NCI-H128 (cell line): ENCODE results near the gene MOXD1.
"Not testable (repeated sequence)": the region's sequence is repeated elsewhere in the genome, so short reads cannot be mapped to it uniquely, and the experiment has no call there.

Experiments used
- DNase-seq: peaks from one replicate; lab custom pipeline; 2025; ENCODE audit not compliant: unreplicated experiment; lab: John Stamatoyannopoulos, UW

Gene MOXD1

DNA sequence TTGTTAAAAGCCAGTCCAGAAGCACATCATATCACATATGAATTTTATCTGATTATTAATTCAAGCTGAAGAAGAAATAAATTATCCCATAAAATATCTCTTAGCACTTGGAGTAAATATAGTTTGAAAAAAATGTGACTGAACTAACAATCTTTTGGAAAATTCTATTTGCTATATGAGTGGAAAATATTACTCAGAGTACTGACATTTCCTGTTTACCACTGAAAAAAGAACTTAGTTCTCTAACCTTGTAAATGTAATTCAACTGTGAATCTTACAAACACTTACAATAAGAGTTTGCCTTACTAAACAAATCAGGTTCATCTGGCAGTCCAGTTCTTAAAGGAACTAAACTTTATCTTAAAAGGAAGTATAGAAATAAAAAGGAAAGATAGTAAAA lies 44.2 kb downstream of the MOXD1 start:
- DNase-seq: no peak

DNA sequence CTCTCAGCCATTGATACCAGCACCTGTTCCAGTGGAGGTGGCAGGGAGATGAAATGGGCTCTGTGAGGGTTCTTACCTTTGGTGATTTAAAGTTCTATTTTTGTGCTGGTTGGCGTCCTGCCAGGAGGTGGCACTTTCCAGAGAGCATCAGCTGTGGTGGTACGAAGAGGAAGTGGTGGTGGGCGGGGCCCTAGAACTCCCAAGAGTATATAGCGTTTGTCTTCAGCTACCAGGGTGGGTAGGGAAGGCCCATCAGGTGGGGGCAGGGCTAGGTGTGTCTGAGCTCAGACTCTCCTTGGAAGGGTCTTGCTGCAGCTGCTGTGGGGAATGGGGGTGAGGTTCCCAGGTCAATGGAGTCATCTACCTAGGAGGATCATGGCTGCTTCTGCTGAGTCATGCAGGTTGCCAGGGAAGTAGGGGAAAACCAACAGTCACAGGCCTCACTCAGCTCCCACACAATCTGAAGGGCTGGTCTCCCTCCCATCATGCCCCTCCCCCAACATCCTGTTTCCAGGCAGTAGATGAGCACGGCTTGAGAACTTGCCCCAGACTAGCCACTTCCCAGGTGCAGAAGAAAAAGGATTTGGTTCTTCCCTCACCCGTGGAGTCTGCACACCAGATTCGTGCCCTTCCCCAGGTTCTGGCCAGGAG lies 46.6 kb downstream of the MOXD1 start:
- no peak for DNase-seq

DNA sequence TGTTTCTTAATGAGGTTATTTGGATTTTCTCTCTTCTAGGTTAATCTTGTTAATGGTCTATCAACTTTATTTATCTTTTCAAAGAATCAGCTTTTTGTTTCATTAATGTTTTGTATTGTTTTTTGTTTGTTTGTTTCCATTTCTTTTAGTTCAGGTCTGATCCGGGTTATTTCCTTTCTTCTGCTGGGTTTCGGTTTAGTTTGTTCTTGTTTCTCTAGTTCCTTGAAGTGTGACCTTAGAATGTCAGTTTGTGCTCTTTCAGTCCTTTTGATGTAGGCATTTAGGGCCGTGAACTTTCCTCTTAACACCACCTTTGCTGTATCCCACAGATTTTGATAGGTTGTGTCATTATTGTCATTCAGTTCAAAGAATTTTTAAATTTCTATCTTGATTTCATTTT lies 49.3 kb downstream of the MOXD1 start:
- DNase-seq: not testable (repeated sequence)

DNA sequence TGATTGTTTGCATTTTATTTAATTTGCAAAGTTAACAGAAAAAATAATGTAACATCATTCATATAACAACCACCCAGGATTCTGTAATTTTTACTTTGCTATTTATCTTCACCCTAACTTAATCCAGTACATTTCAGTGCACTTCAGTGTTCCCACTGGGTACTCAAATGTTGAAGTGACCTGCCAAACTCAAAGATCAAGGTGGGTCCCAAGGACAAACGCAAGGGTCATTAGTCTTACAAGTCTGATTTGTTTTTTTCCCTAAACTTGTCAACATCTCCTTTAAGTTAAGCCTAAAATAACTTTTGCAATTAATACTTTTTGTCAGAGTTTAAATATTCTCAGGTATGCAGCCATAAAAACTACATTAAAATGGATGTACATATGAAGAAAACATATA lies 53.0 kb downstream of the MOXD1 start:
- DNase-seq: no peak

DNA sequence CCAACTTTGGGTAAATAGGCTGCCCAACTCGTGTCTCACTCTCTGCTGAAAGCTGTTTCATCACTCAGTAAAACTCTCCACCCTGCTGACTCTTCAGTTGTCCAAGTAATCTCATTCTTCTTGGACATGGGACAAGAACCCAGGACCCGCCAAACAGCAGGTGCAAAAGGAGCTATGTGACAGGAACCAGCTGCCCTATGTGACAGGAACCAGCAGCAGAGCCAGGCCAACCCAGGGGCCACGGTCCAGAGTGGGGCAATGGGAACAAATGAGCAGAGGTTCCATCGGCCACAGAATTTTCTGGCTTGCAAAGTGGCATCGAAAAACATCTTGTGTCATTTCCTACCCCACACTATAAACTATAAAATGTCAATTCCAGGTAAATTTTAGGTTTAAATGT lies 56.5 kb downstream of the MOXD1 start:
- no peak for DNase-seq

DNA sequence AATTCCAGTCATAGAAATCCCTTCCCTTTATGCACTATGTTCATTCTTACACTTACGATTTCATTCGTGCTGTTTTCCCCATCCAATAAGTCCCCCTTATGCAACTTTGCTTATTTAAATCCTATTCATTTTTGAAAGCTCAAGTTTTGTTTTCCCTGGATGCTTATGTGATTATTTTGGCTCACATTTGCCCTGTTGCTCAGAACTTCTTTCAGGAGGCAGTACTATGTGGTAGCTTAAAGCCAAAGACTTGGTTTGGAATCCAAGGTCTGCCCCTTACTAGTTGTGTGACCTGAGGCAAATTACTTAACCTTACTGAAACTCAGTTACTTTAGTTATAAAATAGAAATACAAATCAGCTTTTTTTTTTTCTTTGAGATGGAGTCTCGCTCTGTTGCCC lies 59.6 kb downstream of the MOXD1 start:
- DNase-seq: no peak

DNA sequence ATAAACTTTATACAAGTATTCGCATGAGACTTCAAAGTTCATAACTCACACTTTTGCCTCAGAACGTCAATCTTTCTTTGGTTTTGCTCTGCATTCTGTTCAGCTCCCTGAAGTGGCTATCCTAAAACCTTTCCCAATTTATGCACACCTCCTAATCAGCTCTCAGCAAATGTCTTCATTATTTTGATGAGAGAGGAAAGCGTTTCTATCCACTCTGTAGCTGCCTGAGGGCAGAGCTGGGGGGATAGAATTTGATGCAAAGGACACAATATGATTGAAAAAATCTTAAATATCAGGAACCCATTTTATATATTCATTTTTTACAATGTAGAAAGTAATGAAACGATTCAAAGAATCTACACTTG lies 66.8 kb downstream of the MOXD1 start:
- DNase-seq: no peak

DNA sequence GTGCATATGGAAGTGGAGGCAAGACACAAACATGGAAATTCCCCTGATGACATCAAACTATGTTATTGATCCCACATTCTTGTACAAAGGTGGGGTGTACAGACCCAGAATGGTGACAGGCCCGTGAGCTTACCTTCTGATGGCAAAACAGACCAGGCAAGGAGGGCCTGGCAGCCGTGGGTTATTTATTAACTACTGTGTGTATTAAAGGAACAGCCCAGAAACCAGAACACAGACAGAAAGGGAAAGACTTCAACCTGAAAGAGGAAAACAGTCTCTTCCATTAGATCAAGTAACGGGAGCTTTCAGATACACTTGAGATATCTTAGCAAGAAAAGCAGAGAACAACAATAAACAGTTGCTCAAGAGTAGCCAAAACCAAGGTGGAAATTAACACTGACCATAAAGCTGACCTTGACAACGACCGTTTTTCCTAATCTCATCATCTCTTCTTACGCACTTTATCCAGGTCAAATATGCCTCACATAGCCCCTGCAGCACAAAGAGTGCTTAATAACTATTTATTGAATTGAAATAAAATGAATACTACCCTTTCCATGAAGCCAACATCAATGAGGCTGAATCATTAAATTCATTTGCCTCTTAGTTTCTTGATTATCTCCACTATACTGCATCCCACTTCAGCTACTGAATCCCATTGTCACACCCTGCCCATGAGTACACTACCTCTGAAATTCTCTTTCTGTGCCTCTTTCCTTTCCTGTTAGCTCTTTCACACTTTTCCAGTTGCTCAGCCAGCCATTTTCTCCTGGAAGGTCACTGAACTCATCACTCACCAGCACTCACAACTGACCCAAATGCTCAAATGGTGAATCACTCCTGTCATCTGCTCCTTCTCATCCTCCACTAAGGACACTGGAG lies 67.4 kb downstream of the MOXD1 start:
- no peak for DNase-seq

DNA sequence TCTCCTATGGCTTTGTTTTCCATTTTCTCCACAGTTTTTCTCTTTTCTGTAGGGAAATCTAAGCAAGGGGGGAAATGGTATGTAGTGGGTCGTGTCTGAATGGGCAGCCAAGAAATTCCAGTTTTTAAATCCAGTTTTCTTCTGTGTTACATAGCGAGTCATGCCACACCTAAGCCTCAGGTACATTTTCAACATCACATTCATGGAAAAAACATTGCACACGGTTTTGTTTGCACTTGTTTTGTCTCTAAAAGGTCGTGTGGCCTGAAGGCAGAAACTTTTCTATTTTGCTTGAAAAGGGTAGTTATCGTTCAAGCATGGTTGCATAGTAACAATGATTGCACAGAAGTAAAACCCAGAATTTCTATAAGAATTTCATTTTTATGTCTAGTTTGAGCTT lies 70.5 kb downstream of the MOXD1 start:
- no peak for DNase-seq

DNA sequence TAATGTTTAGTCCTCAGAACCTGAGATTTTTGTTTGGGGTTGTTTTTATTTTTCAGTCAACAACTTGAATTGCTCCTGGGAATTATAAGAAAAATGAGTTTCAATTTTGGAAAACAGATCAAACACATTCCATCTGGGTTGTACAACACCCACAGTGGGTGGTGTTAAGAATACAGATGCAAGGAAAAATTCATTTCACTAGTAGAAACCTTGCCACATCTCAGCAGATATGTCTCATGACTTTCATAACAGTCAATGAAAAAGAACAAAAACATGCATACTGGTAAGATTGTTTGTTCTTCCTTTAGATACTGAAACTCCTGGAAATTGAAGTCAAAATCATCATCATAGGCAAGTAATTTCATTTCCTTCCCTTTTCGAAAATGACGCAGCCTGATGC lies 78.9 kb downstream of the MOXD1 start:
- no peak for DNase-seq

DNA sequence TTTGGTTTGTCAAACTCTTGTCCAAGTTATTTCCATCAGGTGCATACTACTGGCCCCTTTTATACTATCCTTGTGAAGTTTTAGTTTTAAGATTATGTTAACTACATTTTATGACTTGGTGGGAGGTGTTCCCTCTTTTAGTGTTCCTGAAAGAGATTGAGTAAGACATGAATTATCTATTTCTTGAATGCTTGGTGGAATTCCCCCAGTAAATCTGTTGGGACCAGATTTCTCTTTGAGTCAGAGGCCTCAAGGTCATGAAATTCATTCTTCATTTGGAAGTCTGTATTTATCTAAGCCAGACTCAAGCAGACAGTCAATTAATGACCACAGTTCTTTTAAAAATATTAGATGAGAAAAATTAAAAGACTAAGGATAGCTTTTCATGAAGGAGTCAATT lies 81.3 kb downstream of the MOXD1 start:
- no peak for DNase-seq

DNA sequence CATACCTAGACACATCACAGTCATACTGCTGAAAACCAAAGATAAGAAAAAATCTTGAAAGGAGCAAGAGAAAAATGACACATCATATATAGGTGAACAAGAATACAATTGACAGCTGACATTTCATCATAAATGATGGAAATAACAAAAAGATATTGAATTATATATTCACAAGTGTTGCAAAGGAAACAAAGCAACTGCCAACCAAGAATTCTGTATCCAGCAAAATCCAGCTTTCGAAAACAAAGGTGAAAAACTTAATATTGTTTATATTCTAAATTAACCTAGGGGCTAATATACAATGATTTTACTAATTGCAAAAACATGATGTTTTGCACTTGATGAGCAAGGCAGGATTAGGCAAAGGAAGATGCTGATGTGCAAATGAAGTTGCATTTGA lies 84.3 kb downstream of the MOXD1 start:
- no peak for DNase-seq

DNA sequence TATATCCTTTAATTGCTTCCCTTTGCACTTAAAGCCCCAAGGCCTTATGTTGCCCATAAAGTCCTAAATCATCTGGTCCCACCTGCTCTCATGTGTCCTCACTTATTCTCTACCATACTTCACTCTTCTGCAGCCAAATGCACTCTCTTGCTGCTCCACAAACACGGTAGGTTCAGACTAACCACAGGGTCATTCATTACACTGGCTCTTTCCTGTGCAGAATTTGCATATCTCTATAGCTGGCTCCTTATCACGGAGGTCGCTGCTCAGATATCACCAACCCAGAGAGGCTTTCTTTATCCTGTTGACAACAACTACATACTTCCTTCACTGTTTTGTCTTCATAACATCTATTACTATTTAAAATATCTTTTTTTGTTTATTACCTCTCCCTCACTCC lies 86.8 kb downstream of the MOXD1 start:
- no peak for DNase-seq

DNA sequence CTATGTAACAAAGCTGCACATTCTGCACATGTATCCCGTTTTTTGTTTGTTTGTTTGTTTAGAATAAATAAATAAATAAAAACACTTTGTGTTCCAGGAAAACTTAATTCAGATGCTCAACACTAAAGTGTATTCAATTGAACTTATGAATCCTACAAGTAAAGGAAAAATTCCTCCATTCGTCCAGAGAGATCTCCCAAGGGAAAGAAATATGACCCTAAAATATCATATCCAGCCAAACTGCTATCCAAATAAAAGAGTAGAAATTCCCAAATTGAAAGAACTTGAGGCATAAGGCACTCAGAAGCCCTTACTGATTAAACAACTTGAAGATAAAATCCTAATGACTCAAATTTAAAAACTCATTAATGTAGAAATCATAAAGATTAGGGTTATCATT lies 90.4 kb downstream of the MOXD1 start:
- no peak for DNase-seq

DNA sequence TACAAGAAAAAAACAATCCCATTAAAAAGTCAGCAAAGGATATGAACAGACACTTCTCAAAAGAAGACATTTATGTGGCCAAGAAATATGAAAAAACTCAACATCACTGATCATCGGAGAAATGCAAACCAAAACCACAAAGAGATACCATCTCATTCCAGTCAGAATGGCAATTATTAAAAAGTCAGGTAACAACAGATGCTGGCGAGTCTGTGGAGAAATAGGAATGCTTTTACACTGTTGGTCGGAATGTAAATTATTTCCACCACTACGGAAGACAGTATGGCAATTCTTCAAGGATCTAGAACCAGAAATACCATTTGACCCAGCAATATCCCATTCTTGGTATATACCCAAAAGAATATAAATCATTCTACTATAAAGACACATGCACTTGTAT lies 91.1 kb downstream of the MOXD1 start:
- DNase-seq: not testable (repeated sequence)

DNA sequence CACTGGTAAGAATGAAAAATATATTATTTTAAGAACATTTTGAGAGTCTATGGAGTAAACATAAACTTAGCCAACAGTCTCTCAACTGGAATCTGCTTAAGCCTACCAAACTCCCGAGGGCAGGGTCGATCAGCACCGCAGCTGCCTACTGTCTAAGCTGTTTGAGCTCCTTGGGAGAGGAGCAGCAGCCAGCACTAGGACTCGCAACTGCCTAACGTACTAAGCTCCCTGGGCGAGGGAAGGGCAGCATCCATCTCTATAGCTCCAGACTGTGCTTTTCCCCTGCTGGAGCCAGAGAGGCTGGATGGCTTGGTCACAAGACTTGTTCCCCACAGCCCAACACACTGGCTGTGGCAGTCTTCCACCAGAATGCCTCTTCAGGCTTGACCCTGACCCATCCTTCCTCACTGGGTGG lies 96.4 kb downstream of the MOXD1 start:
- DNase-seq: no peak

DNA sequence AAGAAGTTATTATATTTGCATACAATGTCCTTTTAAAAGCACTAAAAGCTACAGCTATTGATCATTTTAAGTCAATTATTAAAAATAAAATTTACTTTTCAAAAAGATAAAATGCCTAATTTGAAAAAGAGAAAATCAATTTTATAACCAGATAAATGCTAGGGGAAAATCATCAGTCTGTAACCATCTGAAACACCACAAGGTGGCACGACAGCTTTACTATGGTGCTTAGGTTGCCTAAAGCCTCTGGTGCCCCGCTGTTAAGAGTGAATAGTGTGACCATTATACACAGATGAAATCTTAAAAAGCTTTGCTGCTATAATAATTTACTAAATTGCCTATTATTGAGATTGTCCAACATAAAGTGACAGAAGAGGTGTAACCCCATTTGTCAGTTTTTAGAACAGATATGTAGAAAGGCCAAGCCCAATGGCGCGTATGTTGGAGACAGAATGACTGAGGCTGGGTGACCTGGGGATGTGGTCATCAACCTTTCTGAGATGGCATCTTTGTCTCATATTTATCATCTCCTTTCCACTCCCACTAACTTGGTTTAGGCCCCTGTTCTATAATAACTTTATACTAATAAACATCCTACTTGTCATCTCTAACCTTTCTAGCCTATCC lies 100.8 kb downstream of the MOXD1 start:
- DNase-seq: no peak

DNA sequence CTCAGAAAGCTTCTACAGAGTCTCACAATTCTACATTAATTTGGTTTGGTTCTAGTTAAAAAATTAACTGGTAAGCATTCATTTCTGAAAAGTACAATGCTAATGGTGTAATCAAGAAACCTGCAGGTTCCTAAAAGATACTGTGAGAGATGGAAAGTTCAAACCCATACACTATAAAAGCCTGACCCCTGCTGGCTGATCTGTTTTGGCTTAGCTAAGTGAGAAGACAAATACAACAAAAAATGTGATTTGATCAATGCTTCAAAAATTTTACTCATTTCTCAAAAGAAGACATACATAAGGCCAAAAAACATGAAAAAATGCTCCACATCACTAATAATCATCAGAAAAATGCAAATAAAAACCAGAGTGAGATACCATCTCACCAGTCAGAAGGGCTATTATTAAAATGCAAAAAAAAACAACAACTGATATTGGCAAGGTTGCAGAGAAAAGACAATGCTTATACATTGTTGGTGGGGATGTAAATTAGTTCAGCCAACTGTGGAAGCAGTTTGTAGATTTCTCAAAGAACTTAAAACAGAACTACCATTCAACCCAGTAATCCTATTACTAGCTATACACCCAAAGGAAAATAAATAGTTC lies 102.8 kb downstream of the MOXD1 start:
- DNase-seq: no peak

DNA sequence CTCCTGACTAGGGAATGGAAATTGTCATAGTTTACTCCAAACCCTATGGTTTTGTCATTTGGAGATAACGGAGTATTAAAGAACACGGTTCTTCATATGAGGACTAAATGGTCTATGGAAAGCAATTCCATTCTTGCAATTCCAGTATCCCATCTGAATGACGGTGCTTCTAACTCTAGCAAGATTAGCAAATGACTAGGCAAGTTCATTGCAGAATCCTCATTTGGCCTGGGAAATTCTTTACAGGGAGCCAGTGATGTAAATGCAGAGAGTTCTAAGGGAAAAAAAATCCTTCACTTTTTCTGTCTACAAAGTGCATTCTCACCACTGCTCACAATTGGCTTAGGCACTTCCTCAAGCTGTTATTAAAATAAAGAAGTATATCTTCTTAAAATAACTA lies 111.5 kb downstream of the MOXD1 start:
- DNase-seq: no peak

DNA sequence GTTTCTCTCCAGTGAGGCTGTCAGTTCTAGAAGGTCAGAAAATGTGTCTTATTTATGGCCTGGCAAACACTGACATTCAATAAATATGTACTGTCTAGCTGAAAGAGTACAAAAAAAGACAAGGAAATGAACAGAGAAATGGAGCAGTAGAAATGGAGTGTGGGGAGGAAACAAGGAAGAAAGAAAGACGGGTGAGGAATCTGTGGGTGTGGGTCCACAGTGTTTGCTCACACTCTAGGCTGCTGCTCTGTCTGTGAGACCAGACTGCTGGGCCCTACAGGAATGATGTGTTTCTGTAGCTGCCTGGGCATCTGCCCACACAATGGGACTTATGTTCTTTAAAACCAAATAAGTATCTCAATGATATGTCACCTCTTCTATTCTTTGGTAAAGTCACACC lies 114.2 kb downstream of the MOXD1 start:
- no peak for DNase-seq

DNA sequence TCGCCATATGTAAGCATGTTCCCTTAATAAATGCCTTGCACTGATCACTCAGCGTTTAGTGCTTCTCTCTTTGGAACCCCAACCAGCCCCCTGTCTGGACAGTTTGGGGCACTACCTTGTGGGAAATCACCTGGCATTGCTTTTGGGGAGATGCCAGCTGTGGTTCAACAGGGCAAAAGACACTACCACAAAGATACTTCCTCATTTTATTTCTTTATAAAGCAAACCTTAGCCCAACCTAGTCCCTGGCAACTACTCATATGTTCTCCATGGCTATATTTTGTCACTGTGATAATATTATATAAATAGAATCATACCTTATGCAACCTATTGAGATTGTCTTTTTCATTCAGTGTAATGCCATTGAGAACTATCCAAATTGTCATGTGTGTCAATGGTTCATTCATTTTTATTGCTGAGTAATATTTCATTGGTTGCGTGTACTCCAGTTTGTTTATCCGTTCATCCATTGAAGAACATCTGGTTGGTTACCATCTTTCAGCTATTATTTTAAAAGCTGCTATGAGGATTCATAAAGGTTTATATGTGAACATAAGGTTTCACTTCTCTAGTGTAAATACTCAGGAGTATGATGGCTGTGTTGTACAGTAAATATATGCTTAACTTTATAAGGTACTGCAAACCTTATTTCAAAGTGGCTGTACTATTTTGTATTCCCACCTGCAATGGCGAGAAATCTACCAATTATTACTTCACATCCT lies 114.8 kb downstream of the MOXD1 start:
- no peak for DNase-seq
